GM12892 (cell line): ENCODE data around the gene CCDC136.

Experiments used
- POLR2A ChIP-seq: IDR thresholded peaks from 2 replicates; pipeline ENCODE4 v1.6.1; 2011; ENCODE audit warnings: low read depth, low read length, control low read depth
- POLR2AphosphoS5 ChIP-seq: IDR thresholded peaks from 2 replicates; pipeline ENCODE4 v1.6.1; 2011; ENCODE audit warnings: low read depth, low read length, control low read depth

DNA sequence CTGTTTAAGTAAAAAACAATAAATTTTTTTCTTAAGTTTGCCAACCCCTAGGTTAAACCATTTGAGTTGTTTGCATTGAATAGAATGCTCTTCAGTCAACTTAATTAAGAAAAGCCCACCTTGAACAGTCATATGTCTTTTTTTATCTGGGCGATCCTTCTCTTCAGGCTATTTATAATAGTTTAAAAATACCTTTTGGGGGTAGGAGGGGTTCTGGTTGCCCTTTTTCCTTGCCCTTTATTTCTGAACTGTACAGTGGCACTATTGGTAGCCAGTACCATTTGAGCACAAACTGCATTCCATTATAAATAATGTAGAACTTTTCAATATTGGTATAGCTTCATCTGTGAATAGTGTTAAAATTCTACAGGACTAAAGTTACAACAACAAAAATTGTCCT lies 39.5 kb upstream of the CCDC136 start:
- TF ChIP-seq POLR2AphosphoS5, result no peak
- no peak for TF ChIP-seq POLR2A
